Raji (cell line): ENCODE results near the gene GPATCH2.

ENCODE experiments used
- POLR2A ChIP-seq: IDR thresholded peaks from 2 replicates; pipeline ENCODE4 v1.6.1; 2011; ENCODE audit warnings: low read depth, low read length, control low read depth; ENCODE audit not compliant: insufficient read depth

GPATCH2 gene

GRCh38 chr1:217605390-217605789 lies 25.5 kb downstream of the GPATCH2 start:
- TF ChIP-seq POLR2A, result no peak

GRCh38 chr1:217602380-217602779 lies 28.5 kb downstream of the GPATCH2 start:
- TF ChIP-seq POLR2A, result no peak

- no peak for TF ChIP-seq POLR2A
Measured at GRCh38 chr1:217599154-217599553, 31.7 kb downstream of the GPATCH2 start.

GRCh38 chr1:217590598-217590997 lies 40.3 kb downstream of the GPATCH2 start:
- no peak for TF ChIP-seq POLR2A

GRCh38 chr1:217586586-217586985 lies 44.3 kb downstream of the GPATCH2 start:
- no peak for TF ChIP-seq POLR2A

- TF ChIP-seq POLR2A, result no peak
Measured at GRCh38 chr1:217585577-217585976, 45.3 kb downstream of the GPATCH2 start.

- TF ChIP-seq POLR2A, result no peak
Measured at GRCh38 chr1:217577336-217577735, 53.6 kb downstream of the GPATCH2 start.

- no peak for TF ChIP-seq POLR2A
Measured at GRCh38 chr1:217574265-217574949, 56.5 kb downstream of the GPATCH2 start.

- no peak for TF ChIP-seq POLR2A
Measured at GRCh38 chr1:217569021-217569420, 61.9 kb downstream of the GPATCH2 start.

GRCh38 chr1:217568200-217568599 lies 62.7 kb downstream of the GPATCH2 start:
- no peak for TF ChIP-seq POLR2A

GRCh38 chr1:217564833-217565232 lies 66.1 kb downstream of the GPATCH2 start:
- no peak for TF ChIP-seq POLR2A

GRCh38 chr1:217564207-217564606 lies 66.7 kb downstream of the GPATCH2 start:
- no peak for TF ChIP-seq POLR2A

GRCh38 chr1:217563179-217563578 lies 67.7 kb downstream of the GPATCH2 start:
- no peak for TF ChIP-seq POLR2A

GRCh38 chr1:217562229-217562878 lies 68.5 kb downstream of the GPATCH2 start:
- TF ChIP-seq POLR2A, result no peak

GRCh38 chr1:217561446-217561845 lies 69.4 kb downstream of the GPATCH2 start:
- no peak for TF ChIP-seq POLR2A

- TF ChIP-seq POLR2A, result no peak
Measured at GRCh38 chr1:217554849-217555248, 76.0 kb downstream of the GPATCH2 start.
